Brain pericyte (primary cell): Measurements from ENCODE around the gene PIGH.
"Not testable (repeated sequence)": the region's sequence is repeated elsewhere in the genome, so short reads cannot be mapped to it uniquely, and the experiment has no call there.

ENCODE experiments used
- DNase-seq: peaks from one replicate; pipeline ENCODE4 v3.0.0-alpha.2; 2012; ENCODE audit warnings: low read depth, low spot score

Gene PIGH, protein sequence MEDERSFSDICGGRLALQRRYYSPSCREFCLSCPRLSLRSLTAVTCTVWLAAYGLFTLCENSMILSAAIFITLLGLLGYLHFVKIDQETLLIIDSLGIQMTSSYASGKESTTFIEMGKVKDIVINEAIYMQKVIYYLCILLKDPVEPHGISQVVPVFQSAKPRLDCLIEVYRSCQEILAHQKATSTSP

DNA sequence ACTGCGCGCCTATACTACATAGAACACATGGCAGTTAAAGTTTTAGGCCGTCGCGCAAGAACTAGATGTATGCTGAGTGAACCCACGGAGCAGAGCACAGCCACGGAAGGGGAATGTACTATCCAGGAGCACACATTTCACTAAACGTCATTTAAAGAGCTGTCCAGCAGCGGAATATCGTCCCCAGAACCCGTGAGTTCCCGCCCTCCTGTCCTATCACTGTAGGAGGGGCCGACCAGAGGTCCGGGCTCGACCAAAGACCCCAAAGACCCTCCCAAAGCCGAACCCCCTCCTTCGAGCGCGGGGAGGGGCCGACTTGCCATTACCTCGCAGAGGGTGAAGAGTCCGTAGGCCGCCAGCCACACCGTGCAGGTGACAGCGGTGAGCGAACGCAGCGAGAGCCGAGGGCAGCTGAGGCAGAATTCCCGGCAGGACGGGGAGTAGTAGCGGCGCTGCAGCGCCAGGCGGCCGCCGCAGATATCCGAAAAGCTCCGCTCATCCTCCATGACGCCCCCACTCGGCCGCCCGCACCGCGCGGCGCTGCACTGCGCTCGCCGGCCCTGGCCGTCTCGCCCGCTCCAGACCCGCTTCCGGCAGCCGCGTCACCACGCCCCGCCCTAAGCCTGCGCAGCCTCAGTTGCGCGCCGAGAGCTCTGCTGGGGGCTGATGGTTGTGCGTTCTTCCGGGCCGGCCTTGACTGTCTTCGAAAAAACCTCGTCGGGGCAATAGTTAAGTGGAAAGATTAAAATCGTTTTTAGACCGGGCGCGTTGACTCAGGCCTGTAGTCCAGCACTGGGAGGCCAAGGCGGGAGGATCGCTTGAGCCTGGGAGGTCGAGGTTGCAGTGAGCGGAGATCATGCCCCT is at the start of gene PIGH:
PIGH (minus strand) TSS at position 571 of the 864 bp plus-strand sequence; CDS start at position 506, 65 bp downstream.
- peak; percentile 57 for DNase-seq

DNA sequence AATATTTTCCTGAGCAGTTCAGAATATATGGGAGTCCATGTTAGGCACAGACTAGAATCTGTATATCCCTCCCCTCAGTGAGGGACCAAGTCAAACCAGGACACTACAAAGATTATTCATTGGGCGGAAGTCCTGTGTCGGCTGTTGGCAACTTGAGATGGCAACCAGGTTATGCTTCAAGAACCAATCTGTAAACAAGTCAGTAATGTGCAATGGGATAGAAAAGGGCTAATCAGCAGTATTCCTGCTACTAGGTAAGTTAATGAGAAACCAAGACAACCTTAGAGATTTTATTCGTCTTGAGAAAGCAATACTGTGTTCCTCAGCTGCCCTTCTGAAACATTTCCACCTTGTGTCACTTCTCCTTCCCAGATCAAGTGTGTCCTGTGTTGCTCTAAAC is 46.1 kb upstream of the PIGH start:
- no peak for DNase-seq

DNA sequence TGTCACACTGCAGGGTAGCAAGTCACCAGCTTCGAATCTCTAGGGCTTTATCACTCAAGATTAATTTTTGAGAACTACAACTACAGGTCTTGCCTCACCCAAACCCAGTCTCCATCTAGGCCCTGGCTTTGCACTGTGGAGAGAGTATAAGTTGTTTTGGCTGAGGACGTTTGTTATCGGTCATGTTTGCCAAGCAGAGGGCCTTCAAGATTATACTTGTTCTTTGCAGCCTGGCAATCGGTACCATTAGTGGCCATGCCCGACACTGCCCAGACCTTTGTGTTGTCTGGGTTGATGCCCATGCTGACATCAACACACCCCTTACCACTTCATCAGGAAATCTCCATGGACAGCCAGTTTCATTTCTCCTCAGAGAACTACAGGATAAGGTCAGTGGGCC is 45.3 kb upstream of the PIGH start:
- no peak for DNase-seq

DNA sequence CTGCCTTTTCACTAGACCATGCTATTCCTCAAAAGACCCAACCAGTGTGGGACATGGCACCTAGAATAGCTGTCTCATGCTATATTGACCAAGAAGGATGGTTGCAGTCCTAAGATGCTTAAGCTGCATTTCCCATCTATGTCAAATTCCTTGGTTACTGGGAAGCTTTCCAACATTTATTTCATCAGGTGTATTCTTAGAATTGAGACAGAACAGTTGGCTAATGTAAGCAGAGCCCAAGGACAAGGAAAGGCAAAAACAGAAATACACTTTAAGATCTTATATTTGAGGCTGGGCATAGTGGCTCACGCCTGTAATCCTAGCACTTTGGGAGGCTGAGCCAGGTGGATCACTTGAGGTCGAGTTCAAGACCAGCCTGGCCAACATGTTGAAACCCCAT is 44.4 kb upstream of the PIGH start:
- DNase-seq = no peak

DNA sequence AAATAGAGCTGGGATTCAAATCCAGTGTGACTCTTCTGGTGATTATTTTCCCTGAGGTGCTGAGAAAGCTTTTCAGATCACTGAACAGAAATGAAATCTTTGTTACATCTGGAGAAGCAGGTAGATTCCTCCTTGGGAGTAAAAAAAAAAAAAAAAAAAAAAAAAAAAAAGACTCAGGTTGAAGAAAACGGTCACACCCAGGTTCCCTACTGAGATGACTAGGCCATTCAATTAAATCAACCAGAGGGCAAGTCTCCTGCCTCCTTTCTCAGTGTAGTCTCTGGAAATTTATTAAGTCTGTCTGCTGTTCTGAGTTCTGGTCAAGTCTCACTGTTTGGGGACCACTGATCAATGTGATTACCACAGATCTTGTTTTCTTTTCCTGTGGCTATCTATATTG is 43.6 kb upstream of the PIGH start:
- DNase-seq = no peak

DNA sequence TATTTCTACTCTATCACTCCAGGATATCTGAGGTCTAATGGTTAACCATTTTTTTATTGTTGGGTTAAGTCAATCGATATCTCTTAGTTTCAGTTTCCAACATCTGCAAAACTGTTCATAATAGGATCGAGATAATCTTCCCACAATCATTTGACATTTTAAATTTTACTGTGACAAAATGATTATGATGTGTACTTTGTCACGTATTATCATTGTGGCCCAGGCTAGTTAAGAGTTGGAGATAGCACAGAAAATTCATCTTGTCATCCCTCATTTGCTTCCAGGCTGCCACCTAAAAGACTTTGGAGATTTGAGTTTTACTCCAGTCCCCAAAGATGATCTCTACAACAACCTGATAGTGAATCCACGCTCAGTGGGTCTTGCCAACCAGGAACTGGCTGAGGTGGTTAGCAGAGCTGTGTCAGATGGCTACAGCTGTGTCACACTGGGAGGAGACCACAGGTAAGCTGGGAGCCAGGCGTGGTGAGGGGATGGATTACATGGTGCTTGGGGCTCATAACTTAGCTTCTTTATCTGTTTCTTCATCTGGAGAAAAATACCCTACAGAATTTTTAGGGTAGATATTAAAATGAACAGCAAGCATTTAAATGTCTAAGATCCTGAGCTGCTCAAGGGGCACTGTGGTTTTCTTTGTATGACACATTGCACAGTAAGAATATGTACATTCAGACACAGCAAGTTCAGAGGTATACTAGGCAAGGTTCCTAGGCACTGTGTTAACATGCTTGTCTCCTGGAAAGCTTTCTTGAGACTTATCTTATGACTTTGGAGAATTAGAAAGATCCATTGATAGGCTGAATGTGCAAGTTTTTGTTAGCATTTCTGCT is 42.1 kb upstream of the PIGH start:
- DNase-seq = no peak

DNA sequence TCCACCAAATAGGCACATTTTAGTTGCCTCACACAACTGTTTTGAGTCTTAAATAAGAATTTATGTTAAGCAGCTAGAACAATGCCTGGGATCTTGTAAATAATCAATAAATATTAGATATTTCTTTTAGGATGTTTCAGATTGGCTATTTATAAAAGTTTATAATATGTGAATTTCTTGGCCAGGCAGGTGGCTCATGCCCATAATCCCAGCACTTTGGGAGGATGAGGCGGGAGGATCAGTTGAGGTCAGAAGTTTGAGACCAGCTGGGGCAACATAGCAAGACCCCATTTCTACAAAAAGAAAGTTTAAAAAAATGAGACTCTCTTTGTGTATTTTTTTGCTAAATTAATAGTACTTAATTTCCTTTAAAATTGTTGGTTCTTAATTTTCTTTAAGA is 41.4 kb upstream of the PIGH start:
- no peak for DNase-seq

DNA sequence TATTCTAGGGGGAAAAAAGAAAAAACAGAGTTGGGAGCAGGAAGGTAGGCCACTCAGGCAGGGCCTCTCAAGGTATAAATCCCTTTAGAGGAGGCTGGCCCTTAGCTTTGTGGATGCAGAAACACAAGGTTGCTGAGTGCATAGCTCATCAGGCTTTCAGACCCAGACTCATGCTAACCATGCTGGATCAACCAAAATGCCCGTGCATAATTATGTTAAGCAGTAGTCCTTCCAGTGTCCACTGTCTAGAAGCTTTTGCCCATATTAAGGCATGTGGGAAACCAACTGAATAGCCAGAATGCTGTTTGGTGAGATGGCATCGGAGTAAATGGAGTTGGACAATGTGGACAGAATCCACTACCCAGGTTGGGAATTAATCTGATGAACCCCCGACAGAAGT is 38.6 kb upstream of the PIGH start:
- no peak for DNase-seq

DNA sequence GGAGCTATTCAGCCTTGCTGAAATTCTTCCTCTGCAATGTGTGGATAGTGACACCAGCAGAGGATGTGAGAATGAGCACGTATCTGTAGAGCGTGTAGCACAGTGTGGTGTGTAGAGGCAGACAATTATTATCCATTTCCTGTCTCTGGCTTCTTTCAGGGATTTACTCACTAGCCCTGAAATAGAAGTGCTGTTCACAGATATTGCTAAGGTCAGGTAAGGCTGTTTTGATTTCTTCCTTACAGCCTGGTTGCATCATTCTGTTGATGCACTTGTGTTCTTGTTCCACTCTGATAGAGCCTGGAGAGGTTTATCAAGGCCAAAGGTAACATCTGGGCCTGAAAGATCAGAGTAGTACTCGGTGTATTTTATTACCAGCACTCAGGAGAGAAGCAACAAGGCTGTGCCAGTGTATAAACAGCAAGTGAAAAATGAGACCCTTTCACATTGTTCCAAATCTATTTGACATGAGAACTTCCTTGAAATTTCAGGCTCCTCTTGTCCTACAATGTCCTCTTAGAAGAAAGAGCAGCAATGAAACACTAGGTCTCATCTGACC is 36.4 kb upstream of the PIGH start:
- DNase-seq = no peak

DNA sequence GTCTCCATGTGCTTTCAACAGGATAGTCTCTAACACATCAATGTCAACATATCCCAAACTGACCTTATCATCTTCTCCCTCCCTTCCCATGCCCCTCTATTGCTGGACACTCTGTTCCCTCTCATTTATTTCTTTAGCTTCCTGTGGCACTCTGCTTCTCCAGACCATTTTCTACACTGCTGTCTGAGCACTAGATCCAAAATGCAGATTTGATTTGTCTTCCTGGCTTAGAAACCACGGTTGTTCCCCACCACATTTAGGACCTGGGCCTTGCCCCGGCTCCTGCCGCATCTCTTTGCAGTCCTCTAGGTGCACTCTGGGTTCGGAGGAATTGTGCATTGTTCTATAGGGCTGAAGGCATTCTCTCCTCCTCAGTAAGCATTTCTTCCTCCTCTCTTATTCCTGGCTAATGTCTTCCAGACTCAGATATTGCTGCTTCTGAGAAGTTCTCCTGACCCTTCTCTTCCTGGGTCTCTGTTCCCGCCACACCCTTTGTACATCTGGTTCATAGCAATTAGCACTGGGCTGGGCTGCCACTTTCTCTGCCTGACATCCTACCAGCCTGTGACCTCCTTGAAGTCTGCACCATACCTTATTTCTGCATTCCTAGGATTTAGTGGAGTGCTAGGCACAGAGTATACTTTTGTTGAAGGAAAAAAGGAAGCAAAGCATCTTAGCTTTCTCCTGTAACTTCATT is 33.5 kb upstream of the PIGH start:
- DNase-seq = no peak

DNA sequence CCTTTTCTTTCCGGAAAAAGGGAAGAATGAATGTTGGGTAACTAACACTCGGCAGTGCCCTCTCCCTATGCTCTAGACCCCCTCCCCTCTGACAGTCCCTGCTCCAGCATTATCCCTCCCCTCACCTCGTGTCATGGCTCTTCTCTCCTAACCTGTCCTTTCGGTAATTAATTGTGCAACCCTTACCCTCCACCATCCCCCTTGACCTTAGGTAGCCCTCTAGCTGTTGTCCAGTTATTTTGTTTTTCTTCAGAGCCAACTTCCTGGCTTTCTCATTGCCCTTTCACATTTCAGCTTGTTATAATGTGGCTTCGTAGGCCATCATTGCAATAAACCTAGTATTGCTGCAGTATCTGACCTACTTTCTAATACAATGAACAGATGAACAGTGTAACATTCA is 30.9 kb upstream of the PIGH start:
- DNase-seq = no peak

DNA sequence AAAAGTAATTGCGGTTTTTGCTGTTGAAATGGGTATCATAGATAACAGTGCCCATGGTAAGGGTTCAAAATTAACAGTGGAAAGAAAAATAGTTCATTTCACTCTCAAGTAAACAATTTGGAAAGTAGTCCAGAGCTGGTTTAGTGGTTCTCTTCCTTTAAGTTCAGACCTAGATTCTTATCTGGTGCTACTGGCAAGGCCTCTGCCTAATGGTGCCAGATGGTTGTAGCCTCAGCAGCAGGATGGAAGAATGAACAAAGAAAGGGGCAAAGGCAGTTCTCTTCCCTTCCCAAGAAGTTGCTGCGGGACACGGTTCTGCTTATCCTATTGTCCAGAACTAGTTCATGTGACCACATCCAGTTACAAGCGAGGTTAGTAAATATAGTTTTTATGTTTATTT is 30.1 kb upstream of the PIGH start:
- no peak for DNase-seq

DNA sequence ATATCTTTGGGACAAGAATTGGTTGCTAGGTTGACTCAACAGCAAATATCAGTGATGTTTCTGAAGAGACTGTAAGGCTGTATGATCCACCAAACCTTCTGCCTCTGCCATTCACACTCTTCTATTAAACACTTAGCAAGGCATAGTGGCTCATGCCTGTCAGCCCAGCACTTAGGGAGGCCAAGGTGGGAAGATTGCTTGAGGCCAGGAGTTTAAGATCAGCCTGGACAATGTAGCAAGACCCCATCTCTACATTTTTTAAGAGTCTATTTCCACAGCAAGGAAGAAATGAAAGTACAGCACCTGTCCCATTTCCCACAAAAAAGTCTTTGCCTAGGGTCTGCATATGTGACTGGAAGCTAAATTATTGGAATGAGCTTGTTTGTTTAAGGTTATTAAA is 27.5 kb upstream of the PIGH start:
- no peak for DNase-seq

DNA sequence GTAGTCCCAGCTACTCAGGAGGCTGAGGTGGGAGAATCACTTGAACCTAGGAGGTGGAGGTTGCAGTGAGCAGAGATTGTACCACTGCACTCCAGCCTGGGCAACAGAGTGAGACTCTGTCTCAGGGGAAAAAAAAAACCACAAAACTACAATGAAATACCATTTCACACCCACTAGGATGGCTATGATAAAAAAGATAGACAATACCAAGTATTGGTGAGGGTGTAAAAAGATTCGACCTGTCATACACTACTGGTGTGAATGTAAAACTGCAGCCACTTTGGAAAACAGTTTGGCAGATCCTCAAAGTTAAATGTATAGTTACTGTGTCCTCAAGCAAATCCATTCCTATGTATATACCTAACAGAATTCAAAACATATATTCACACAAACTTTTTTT is 26.1 kb upstream of the PIGH start:
- not testable (repeated sequence) for DNase-seq

DNA sequence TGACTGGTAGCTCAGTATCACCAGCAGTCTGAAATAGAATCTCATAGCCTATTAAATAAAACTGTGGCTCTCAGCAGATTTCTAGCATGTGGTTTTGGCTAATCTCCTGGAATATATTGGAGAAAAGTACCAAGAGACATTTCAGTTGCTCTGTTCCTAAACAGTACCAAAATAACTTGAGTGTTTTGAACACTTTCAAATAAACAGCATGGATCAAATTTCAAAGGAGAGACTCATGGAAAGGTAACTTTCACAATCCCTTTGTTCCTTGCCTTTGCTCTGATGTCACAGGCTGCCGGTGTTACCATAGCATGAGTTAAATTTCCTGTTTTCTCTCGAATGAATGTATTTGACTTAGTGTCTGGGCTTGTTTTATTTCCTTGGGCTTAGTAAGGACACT is 23.0 kb upstream of the PIGH start:
- no peak for DNase-seq

DNA sequence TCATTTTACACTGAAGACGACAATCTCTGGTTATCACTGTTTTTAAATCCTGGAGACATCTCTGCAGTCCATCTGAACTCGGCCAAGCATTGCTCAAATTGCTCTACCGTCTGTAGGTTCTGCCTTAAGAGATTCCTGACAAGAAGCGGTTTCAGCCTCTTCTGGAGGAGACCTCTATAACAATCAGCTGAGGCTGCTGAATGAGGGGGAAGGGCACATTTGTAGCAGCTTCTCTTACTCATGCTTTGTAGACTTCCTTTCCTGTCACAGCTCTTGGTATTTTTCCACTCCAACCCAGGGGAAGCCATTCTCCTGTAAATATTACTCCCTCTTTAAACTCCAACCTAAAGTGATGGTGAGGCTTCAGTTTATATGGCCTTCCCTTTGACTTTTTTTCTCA is 22.6 kb upstream of the PIGH start:
- DNase-seq = no peak

DNA sequence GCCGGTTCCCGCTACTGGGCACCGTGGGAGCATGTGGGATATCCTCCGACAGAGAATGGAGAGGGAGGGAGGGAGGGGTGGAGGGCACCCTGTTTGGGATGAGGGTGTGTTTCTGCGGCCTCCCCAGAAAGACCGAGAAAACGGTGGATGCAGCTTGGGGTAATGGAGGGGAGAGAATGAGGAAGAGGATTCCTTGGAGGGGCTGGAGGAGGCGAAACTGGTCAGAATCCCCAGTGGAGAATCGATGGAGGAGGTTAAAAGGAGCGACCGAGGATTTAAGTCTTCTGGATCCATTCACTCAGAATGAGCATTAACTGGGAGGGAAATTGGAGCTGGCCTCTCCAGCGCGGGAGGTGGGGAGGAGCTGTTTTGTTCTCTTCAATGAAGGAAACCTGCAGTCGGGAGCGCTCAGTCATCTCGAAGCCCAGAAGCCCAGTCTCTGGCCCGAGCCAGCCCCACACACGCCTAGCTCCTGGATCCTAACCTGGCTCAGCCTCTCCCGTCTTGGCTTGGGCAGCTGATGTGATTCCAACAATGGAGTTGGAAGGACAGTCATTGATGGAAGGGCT is 20.2 kb upstream of the PIGH start:
- no peak for DNase-seq

DNA sequence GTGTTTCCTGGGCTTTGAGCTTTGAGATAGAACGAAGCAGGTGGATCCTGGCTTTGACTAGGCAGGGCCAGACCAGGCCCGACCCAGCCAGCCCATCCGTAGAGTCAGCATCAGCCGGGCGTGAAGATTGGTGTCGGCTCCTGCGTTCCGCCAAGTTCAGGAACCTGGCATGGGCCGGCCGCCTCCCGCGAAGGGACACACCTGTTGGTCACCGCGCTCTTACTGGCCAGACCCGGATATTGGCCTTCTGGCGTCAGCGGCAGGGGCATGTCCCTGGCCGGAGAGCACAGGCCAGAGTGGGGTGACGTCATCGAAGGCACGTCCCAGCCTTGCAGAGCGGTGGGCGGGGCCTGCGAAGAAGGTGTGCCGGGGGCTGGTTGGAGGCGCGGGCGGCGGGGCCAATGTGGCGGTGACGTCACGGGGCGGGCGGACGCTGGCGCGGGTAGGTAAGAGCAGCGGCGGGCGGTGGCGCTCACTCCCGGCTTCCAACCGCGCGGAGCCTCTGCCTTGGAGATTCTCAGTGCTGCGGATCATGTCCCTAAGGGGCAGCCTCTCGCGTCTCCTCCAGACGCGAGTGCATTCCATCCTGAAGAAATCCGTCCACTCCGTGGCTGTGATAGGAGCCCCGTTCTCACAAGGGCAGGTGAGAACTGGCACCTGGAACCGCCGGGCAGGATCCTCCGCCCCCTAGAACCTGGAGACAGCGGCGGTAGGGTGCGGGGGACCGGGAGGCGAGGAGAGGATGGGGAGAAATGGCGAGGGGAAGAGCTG is 19.6 kb upstream of the PIGH start, which contains the start of gene ARG2:
ARG2 (plus strand) TSS at position 475 of the 771 bp plus-strand sequence; CDS start at position 533, 58 bp downstream.
- DNase-seq = peak; percentile 47

DNA sequence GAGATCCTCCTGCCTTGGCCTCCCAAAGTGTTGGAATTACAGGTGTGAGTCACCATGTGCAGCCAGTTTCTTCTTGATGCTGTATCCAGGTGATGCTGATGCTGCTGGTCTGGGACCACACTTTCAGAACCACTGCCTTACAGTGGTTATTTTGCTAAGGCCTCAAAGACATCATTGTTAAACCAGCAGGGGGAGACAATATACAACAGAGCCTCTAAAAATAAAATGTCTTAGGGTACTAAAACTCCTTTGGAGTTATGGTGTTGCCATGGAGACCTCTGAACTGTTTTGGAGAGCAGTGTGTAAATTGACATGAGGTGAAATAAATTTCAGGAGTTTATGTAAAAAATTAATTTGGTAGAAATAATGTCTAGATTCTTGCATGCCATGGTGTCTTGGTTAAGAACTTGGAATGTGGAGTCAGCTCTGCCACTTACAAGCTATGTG is 18.6 kb upstream of the PIGH start:
- peak; percentile 37 for DNase-seq

DNA sequence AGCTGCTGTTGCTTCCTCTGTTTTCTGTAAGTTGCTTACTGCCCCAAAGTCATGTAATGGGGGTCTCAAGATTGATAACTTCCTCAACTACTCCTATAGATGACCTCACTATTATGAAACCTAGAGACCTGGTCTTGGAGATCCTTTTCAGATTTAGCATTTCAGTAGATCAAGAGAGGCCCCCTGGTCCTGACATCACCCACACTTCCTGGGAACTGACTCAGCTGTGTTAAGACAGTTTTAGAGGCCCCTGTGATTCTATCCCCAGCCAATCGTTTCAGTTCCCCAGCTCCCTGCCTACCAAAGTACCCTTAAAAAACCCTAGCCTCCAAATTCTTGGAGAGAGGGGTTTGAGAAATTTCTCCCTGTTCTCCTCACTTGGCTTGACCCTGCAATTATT is 10.4 kb upstream of the PIGH start:
- DNase-seq = no peak
